ENCODE data around the gene SSPN.

GRCh38 chr12:26172539-26172938, 22.8 kb upstream of the SSPN start:
- TF ChIP-seq ZBTB8A (IDR thresholded peaks at IDR 0.05; ENCODE audit: partially characterized antibody), result no peak
- no peak for TF ChIP-seq SMARCE1 (IDR thresholded peaks at IDR 0.05)

Data from K562 (cell line).